ENCODE measurements around the gene GAREM1.

- TF ChIP-seq, protein P1, sequence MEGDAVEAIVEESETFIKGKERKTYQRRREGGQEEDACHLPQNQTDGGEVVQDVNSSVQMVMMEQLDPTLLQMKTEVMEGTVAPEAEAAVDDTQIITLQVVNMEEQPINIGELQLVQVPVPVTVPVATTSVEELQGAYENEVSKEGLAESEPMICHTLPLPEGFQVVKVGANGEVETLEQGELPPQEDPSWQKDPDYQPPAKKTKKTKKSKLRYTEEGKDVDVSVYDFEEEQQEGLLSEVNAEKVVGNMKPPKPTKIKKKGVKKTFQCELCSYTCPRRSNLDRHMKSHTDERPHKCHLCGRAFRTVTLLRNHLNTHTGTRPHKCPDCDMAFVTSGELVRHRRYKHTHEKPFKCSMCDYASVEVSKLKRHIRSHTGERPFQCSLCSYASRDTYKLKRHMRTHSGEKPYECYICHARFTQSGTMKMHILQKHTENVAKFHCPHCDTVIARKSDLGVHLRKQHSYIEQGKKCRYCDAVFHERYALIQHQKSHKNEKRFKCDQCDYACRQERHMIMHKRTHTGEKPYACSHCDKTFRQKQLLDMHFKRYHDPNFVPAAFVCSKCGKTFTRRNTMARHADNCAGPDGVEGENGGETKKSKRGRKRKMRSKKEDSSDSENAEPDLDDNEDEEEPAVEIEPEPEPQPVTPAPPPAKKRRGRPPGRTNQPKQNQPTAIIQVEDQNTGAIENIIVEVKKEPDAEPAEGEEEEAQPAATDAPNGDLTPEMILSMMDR (IDR thresholded peaks at IDR 0.05), result no peak
- TF ChIP-seq POLR2AphosphoS5 (IDR thresholded peaks at IDR 0.05) (no peak), EP300 (IDR thresholded peaks at IDR 0.05) (no peak)
Observed at GRCh38 chr18:32431753-32432152, 38.9 kb downstream of the GAREM1 start.
